T-helper 22 cell (primary cell): ENCODE data around the gene PDE4B.
"Not testable (repeated sequence)": the region's sequence is repeated elsewhere in the genome, so short reads cannot be mapped to it uniquely, and the experiment has no call there.

Experiments used
- DNase-seq: peaks from one replicate; pipeline ENCODE4 v3.0.0-alpha.2; 2020; ENCODE audit warnings: low read depth

Gene PDE4B

GRCh38 chr1:65953170-65953569 lies 160.5 kb downstream of the PDE4B start:
- DNase-seq = no peak

GRCh38 chr1:65955071-65955470 lies 162.4 kb downstream of the PDE4B start:
- no peak for DNase-seq

GRCh38 chr1:65955503-65955902 lies 162.8 kb downstream of the PDE4B start:
- no peak for DNase-seq

DNA sequence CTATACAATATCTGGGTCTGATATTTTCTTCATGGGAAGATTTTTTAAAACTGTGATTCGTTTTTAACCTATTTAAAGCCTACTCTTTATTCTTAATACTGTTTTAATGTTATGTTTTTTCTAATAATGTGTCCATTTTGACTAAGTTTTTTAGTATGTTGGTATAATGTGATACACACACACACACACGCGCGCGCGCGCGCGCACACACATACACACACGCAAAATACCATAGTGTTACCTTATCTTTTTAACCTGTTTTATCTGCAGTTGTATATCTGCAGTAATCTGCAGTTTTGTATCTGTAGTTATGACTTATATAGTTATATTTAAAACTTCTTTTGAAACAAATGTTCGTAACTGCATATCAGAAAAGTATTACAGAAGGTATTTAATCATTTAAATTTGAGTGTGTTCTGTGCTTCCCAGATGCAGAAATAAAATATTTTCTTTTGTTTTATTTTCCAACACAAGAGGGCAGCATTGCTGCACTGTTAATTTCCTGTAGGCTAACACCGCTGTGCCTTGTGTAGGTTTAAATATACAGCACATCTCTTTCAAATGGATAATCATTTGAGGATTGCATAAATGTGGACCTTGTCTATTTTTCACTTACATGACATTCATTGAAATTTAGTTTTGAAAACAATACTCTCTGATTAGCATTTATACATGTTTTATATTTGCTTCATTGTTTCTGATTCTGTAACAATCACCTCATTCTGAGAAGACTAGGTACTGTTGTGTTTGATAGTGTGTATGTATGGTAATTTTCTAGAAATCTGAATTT lies 166.1 kb downstream of the PDE4B start:
- DNase-seq = no peak

DNA sequence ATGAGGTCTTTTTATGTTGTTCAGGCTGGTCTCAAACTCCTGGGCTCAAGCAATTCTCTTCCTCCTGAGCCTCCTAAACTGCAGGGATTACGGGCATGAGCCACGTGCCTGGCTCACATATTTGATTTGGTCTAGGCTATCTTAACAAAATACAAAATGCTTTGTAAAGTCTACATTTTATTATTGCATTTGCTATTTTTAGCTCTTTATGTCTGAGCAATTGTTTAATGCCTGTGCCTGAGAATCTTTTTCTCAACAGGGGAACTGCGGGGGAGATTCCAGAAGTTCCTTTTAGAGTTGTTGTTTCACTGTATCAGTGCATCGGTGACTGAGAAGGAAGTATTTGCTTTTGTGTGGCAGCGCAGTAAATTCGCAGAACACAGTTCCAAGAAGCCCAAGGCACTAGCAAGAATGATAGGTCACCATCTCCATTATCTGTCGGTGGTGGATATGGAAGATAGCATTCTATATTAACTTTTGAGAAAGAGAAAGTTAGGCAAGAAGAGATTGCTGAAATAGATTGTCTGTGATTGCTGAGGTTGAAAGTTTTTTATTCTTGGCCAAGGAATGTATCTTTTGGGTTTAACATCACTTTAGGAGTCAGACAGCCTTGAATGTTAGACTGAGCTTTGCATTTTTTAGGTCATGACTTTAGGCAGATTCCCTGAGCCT lies 167.3 kb downstream of the PDE4B start:
- no peak for DNase-seq

DNA sequence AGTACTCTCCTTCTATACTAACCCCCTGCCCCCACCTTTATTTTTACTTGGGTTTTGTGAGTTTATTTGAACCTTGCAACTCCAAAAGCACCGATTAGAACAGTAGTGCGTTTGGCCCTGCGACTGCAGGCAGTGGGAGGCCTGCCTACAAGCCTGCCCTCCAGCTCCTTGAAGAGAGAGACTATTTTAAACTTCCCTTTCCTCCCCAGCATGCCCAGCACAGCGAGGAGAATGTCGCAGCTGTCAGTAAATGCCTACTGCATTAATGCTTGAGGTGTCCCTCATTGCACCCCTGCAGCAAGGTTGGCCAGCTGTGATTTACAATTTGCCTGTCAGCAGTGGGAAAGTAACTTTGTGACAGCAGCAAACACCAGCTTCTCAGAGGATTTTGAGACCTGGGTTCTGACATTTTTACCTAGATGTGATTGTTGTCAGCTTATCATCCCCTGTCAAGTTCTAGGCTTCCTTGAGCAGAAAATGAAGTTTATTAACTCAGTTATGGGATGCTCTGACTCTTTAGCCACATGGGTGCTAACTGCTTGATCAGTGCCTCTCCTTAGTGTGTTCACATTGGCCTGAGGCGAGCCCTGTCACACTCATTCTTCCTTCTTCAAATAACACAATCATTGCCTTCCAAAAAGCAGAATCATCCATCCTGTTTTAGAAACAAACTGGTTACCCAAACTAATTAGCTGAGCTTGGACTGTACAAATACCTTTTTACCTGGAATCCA lies 170.6 kb downstream of the PDE4B start:
- DNase-seq = no peak

DNA sequence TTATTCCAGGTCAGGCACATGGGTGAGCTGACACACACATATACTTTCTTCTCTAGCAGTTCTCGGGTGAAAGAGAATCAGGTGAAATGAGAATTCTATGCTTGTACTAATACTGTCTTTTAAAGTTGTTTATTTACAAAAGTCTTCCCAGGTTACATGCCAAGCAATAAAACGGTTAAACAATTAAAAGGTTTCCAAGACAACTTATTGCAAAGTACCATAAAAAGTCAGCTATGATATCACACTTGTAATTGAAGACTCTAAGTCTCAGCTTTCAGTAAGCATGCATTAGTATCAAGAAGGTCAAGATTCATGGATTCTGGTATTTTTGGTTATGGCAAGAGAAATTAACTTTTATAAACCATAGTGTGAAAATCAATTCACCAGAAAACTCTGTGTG lies 171.4 kb downstream of the PDE4B start:
- DNase-seq = no peak

GRCh38 chr1:65965112-65965996 lies 172.7 kb downstream of the PDE4B start:
- DNase-seq = no peak

- DNase-seq = not testable (repeated sequence)
Measured at GRCh38 chr1:65967492-65967891, 174.8 kb downstream of the PDE4B start.

DNA sequence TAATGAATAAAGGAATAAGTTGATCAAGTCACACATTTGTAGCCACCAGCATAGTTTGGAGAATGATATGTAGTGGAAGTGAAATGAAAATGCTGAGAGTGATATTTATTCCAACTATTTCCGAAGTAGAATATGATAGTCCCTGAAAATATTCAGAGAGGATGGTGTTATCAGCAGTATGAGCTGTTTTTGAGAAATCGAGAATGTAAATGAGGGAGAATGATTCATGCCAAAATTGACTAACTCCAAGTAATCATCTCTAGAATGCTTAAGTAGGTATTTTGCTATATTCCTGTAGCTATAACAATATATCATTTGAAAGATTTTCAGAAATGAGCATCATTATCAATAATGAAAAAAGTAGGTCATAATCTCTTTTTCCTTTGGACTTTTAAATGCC lies 178.9 kb downstream of the PDE4B start:
- DNase-seq = no peak

GRCh38 chr1:65975708-65976107 lies 183.0 kb downstream of the PDE4B start:
- no peak for DNase-seq

GRCh38 chr1:65979136-65980044 lies 186.7 kb downstream of the PDE4B start:
- DNase-seq = no peak

GRCh38 chr1:65980237-65980636 lies 187.5 kb downstream of the PDE4B start:
- no peak for DNase-seq

- DNase-seq = no peak
Measured at GRCh38 chr1:65983500-65983899, 190.8 kb downstream of the PDE4B start.

GRCh38 chr1:65985393-65986066 lies 192.8 kb downstream of the PDE4B start:
- DNase-seq = no peak

GRCh38 chr1:65986146-65986545 lies 193.5 kb downstream of the PDE4B start:
- no peak for DNase-seq

DNA sequence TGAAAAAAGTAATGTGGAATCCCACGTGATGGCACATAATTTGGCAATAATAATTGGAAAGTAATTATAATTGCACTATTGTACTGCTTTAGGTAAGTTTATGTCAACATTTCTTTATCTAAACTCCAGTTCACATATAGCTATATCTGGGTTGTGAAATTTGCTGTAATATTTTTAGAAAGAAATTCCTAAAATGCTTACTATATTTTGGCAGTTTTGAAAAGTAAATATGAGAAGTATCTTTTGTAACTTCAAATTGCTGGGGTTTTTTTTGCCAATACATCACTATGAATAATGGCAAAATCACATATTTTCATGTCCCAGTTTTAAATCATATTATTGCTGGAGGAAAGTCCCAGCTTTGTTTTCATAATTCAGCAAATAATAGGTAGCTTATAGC lies 197.5 kb downstream of the PDE4B start:
- no peak for DNase-seq

DNA sequence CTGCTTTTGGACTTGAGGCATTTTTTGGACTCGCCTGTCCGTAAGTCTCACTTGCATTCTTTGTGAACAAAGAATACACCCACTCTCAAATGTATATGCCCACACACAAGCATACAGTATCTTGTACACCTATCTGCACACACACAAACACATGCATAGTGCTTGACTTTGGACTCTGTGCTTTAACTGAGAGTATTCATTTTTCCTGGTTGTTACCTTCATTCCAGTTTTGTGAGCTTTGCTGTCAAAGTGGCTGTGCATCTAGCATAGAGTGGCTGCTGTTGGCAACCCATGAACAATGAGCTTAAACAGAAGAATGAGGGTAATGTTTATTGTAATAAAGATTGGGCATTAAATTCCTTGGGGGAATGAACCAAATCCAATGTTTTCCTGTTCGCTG lies 199.0 kb downstream of the PDE4B start:
- DNase-seq = no peak

GRCh38 chr1:65992165-65992821 lies 199.6 kb downstream of the PDE4B start:
- no peak for DNase-seq

DNA sequence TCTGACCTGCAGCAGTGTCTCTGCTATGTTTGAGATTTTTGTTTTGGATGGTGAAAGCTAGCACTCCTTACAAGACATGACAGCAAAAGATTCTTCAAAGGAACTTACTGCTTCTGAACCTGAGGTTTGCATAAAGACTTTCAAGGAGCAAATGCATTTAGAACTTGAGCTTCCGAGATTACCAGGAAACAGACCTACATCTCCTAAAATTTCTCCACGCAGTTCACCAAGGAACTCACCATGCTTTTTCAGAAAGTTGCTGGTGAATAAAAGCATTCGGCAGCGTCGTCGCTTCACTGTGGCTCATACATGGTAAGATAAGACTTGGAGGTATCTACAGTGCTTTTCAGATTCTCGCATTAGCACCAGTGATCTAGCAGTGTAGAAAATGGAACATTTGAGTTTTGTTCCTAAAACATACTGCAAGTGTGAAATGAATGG lies 200.2 kb downstream of the PDE4B start:
- no peak for DNase-seq
